ENCODE results near the gene OLFM2.

Gene OLFM2

GRCh38 chr19:9906475-9907087 is 29.7 kb downstream of the OLFM2 start:
- DNase-seq, result no peak

- DNase-seq, result no peak
Measured at GRCh38 chr19:9903336-9903735, 33.0 kb downstream of the OLFM2 start.

- no peak for DNase-seq
Measured at GRCh38 chr19:9901642-9902041, 34.7 kb downstream of the OLFM2 start.

- no peak for DNase-seq
Measured at GRCh38 chr19:9901020-9901419, 35.3 kb downstream of the OLFM2 start.

GRCh38 chr19:9891609-9892373 is 44.5 kb downstream of the OLFM2 start:
- no peak for DNase-seq

GRCh38 chr19:9885077-9885552 is 51.2 kb downstream of the OLFM2 start:
- no peak for DNase-seq

- DNase-seq, result no peak
Measured at GRCh38 chr19:9883764-9884163, 52.6 kb downstream of the OLFM2 start.

- DNase-seq, result peak; percentile 22
Measured at GRCh38 chr19:9883231-9883758, 53.0 kb downstream of the OLFM2 start.

- DNase-seq, result no peak
Measured at GRCh38 chr19:9881720-9882119, 54.6 kb downstream of the OLFM2 start.

- DNase-seq, result no peak
Measured at GRCh38 chr19:9878511-9879196, 57.7 kb downstream of the OLFM2 start.

- no peak for DNase-seq
Measured at GRCh38 chr19:9877780-9878510, 58.4 kb downstream of the OLFM2 start.

- DNase-seq, result no peak
Measured at GRCh38 chr19:9875796-9876195, 60.5 kb downstream of the OLFM2 start.

- no peak for DNase-seq
Measured at GRCh38 chr19:9875031-9875627, 61.2 kb downstream of the OLFM2 start.

GRCh38 chr19:9872618-9873242 is 63.6 kb downstream of the OLFM2 start:
- DNase-seq, result no peak

GRCh38 chr19:9871626-9872338 is 64.5 kb downstream of the OLFM2 start:
- no peak for DNase-seq

GRCh38 chr19:9868983-9869617 is 67.2 kb downstream of the OLFM2 start:
- no peak for DNase-seq

GRCh38 chr19:9865732-9866501 is 70.4 kb downstream of the OLFM2 start:
- peak; percentile 69 for DNase-seq

GRCh38 chr19:9863759-9864158 is 72.6 kb downstream of the OLFM2 start:
- no peak for DNase-seq

- DNase-seq, result no peak
Measured at GRCh38 chr19:9862938-9863337, 73.4 kb downstream of the OLFM2 start.

- no peak for DNase-seq
Measured at GRCh38 chr19:9861503-9861902, 74.8 kb downstream of the OLFM2 start.

Data from NCI-H2227 treated with DMSO at 0.1 percent for 48 hours (cell line).